HG03103 (cell line): ENCODE measurements around the gene IFT25.

Experiments used
- ATAC-seq: cut with Tn5 transposase; IDR thresholded peaks from one replicate; pipeline ENCODE4 v1.9.1; 2021; ENCODE audit warnings: low read depth; ENCODE audit not compliant: unreplicated experiment

The IFT25 gene

GRCh38 chr1:53930932-53931331 lies 14.6 kb downstream of the IFT25 start:
- ATAC-seq = no peak

DNA sequence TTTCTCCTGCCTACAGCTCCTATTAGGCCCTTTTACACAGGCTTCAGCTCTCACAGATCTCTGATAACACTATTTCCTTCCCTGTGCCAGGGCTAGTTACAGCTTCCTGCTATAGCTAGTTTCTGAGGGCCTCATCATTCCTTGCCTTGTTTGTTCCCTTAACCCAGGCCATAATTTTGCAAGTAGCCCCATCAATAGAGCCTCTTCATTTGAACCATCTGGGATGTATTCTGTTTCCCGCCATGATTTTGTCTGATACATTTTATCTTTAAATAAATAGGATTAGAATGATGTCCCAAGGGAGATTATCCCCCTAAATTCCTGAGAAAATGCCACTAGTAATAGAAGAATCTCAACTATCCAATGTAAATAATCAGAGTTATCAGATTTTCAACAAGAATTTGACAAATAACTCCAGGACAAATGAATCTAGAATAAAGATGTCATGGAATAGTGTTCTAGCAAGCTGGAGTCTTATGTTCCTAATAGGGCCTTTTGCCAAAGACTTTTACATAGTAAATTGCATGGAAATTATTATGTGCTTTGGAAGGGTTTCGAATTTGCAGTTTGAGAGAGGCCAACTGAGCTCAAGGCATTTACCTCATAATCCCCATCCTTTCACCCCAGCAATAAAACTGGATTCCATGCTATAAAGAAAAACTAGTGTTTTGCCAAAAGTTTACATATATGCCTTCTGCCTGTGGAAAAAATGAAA lies 16.1 kb downstream of the IFT25 start:
- ATAC-seq = no peak

GRCh38 chr1:53927376-53927881 lies 18.1 kb downstream of the IFT25 start:
- no peak for ATAC-seq

- no peak for ATAC-seq
Observed at GRCh38 chr1:53919675-53920066, 25.8 kb downstream of the IFT25 start.

DNA sequence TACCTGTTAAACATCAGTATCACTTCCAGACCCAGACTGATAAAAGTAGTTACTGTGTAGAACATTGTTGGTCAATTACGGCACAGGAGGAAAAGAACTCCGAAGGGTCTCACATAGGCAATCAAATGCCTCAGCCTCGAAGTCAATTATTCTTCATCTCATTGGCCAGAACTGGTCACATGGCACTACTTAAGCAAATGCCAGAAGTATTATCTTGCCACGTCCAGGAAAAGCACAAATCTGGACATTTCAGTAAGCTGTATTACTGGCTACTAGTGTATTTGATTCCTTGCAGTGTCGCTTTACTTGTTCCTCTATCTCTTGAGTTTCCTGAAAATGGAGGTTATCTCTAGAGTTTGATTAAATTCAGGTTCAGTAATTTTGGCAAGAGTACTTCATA lies 27.2 kb downstream of the IFT25 start:
- ATAC-seq = no peak

DNA sequence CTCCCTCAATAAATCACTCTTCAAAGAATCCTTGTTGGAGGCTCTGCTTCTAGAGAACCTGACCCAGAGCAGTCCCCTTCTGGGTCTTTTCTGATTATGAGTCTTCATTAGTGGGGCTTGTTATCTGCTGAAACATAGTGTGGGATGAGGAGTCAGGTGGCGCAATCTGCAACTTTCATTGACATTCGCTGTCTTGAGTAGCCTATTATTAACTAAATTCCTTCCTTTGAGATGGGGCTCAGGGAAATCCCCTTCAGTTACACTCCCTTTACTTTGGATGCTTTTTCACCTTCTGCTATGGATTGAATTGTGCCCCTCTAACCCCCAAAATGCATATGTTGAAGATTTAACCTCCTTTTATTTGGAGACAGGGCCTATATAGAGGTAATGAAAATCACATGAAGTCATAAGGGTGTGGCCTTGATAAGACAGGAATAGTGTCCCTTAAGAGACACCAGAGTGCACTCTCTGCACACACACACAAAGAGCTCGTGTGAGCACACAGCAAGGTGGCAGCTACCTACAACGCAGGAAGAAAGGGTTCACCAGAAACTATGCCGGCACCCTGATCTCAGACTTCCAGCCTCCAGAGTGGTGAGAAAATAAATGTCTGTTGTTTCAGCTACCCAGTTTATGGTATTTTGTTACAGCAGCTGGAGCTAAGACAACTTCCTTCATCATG lies 32.0 kb downstream of the IFT25 start:
- no peak for ATAC-seq

- ATAC-seq = no peak
Observed at GRCh38 chr1:53911442-53911841, 34.1 kb downstream of the IFT25 start.

DNA sequence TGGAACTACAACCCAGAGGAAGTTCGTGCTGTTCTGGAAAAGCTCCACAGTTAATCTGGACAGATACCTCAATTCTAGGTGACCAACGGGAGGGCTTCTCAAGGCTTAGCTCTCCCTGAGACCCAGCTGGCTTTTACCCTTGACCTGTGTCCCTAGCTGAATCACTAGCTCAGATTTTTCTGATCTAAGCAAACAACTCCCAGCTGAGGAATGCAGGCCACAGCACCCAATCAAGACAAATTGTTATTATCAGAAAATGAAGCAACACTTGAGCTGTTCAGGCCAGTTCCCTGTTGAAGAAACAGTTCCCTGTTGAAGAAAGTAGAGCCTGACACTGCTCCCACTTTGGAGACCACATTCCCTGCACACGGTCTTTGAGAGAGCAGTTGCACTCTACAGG lies 35.6 kb downstream of the IFT25 start:
- ATAC-seq = no peak

DNA sequence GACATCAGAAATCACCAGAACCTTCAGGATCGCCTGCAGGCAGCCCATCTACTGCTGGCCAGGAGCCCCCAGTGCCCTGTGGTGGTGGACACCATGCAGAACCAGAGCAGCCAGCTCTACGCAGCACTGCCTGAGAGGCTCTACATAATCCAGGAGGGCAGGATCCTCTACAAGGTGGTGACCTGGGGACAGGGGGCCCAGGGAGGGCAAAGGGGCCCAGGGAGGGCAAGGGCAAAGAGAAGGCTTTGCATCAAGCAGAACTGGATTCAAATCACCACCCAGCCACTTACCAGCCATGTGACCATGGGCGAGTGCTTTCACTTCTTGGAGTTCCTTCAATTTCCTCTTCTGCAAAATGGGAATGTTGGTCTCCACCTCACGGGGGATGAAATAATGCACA lies 39.4 kb downstream of the IFT25 start:
- ATAC-seq = no peak

GRCh38 chr1:53905509-53905908 lies 40.0 kb downstream of the IFT25 start:
- no peak for ATAC-seq

- ATAC-seq = no peak
Observed at GRCh38 chr1:53902235-53903138, 43.0 kb downstream of the IFT25 start.

- no peak for ATAC-seq
Observed at GRCh38 chr1:53899708-53900107, 45.8 kb downstream of the IFT25 start.

DNA sequence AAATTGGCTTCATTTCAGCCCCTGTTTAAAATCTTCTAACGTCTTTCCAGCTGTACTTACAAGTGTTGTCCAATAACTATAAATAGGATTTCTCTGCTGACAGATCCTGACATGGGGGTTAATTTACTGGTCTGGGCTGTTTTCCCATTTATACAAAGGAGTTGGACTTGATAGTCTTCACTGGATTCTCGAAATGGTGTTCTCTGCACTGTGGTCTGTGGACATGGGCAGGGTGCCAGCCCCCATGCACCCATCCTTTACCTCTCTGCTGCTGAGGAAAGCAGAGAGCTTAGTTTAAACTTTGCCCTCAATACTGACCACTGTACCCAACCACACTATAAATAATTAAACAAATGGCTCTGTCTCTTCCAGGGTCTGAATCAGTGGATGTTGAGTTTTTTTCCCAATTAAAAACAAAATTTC lies 46.3 kb downstream of the IFT25 start:
- no peak for ATAC-seq

DNA sequence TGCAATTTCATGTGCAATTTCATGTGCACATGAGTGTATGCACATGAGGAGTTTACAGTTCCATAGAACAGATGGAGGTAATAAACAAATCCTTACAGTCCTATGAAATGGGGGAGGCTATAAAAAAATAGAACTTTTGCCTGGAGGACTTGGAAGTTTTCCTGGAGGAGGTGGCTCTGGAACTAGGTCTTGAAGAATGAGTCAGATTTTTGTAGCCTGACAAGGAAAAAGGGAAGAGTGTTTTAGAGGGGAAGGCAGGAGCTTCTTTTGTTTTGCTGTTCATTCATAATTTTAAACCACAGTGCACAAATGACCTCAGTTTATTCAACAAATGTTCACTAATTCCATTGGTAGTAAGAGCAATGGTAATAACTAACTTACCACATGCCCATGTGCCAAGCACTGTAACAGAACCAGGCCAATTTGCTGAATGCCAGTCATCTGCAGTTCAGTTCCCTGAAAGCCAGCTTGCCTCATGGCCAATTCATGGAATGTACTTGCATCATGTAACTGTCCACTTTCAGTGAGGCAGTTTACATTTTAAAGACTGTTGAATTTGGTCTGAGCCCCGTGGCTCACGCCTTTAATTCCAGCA lies 48.8 kb downstream of the IFT25 start:
- no peak for ATAC-seq

- no peak for ATAC-seq
Observed at GRCh38 chr1:53895421-53895820, 50.1 kb downstream of the IFT25 start.

GRCh38 chr1:53894644-53895043 lies 50.9 kb downstream of the IFT25 start:
- ATAC-seq = no peak

DNA sequence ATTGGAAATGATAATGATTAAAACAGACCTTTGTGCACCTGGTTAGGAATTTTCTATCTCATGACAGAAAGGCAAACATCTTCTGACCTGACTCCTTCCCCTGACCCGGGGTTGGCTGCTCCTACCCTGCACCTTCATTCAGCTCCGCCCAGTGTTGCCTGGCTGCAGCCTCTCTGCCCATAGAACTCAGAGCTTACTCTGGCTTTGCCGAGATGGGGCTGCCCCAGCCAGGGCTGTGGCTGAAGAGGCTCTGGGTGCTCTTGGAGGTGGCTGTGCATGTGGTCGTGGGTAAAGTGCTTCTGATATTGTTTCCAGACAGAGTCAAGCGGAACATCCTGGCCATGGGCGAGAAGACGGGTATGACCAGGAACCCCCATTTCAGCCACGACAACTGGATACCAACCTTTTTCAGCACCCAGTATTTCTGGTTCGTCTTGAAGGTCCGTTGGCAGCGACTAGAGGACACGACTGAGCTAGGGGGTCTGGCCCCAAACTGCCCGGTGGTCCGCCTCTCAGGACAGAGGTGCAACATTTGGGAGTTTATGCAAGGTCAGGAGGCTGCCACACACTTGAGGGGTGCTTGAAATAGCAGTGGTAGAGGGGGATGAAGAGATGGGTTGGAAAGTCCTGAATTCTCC lies 51.4 kb downstream of the IFT25 start, which contains the start of gene DIO1:
TSS of gene DIO1 (plus strand) at position 189 of the 638 bp plus-strand sequence. CDS start at position 213, 24 bp downstream.
- no peak for ATAC-seq

- ATAC-seq = no peak
Observed at GRCh38 chr1:53892911-53893310, 52.6 kb downstream of the IFT25 start.

GRCh38 chr1:53891678-53892077 lies 53.8 kb downstream of the IFT25 start:
- ATAC-seq = no peak

DNA sequence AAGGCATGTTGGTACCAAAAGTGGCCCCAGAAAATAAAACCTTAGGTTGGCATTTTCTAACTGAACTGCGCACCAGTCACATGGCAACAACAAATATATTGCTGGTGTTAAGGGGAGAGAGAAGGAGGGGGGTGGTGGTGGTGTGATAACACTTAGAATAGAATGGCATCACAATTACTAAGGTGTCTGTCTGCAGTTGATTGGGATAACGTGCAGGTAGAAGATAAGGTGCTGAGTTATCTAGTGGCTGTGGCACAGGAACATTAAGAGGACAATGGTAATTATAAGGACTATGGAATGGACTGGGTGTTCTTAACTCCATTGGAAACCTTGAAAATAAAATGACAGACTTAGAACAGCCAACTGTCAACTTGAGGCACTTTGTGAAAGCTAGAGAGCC lies 54.5 kb downstream of the IFT25 start:
- no peak for ATAC-seq
